ENCODE measurements around the gene PARP4. TPM values are rescaled to one million over a fixed set of nuclear protein-coding genes. Genes with fewer than 3 reads are reported as not detected.
"Not testable (repeated sequence)": the region's sequence is repeated elsewhere in the genome, so short reads cannot be mapped to it uniquely, and the experiment has no call there.

PARP4 gene
- total and polyA plus RNA-seq, 2 donors (not counting 3 experiments of a cell fraction or from before 2014, with no cell fraction given), result 37.1 to 71.7 TPM

- no TSS peak for BruUV-seq (replicated peaks)
- Histone ChIP-seq H3K36me3 (ENCODE audit: control insufficient read depth in 2 of 2, extremely low read depth in 1 of 2, insufficient read depth in 2 of 2, low read length in 2 of 2) (peaks cover 9 to 14% of the 10 kb centered on the region in 2 experiments), H3K79me2 (ENCODE audit: control insufficient read depth, insufficient read depth, low read length) (peaks cover 29% of the 10 kb centered on the region), H3K27me3 (ENCODE audit: control insufficient read depth in 2 of 2, insufficient read depth in 2 of 2, low read length in 2 of 2) (no peaks in the 10 kb centered on the region), H3K4me2 (ENCODE audit: insufficient read depth, low read length) (peak overlapping the region; percentile 38), H3K4me1 (ENCODE audit: control insufficient read depth, extremely low read depth, insufficient read depth, low read length) (peaks cover 27% of the 10 kb centered on the region), H3K4me3 (replicated peaks in 1 of 3; ENCODE audit: insufficient read depth in 1 of 3, low read depth in 1 of 3, low read length in 3 of 3) (no peak overlapping the region), H3K9me3 (replicated peaks; ENCODE audit: control insufficient read depth, insufficient read depth, low read length) (no peaks in the 10 kb centered on the region), H3K9me1 (replicated peaks; ENCODE audit: control insufficient read depth, extremely low read depth, insufficient read depth, low read length) (no peaks in the 10 kb centered on the region), H2AFZ (ENCODE audit: low read depth, low read length) (no peak overlapping the region), H4K20me1 (replicated peaks; ENCODE audit: control insufficient read depth, extremely low read depth, insufficient read depth, low read length) (no peaks in the 10 kb centered on the region), H3K9ac (replicated peaks; ENCODE audit: extremely low read depth, insufficient read depth, low read length) (peak overlapping the region; percentile 18), H3K27ac (ENCODE audit: insufficient read depth, low read depth, low read length) (peak overlapping the region; percentile 52)
- dilution Hi-C loops (cut with MboI; ENCODE audit: extremely low pct_ligation_motif_present, low sequenced_read_pairs) (no loop called here), intact Hi-C loops (cut with micrococcal nuclease) (loop anchor here (1.0 to 5.0 kb wide), 2 partner anchors 11 to 41 kb away; partner anchors contain the start of gene PARP4)
- DNase-seq (ENCODE audit: low read depth, low spot score), result peak; percentile 80
- ChIA-PET CTCF (no interaction called here), POLR2A (no interaction called here)
- TF ChIP-seq MAX (IDR thresholded peaks at IDR 0.05; ENCODE audit: insufficient read depth, insufficient read length), result no peak
- TF ChIP-seq MYC (IDR thresholded peaks at IDR 0.05; ENCODE audit: low read depth, low read length), result no peak
- peak; percentile 55 for TF ChIP-seq FOS (IDR thresholded peaks at IDR 0.05; ENCODE audit: borderline replicate concordance, insufficient read depth, low read length)
- FAIRE-seq, result peak; percentile 77
Measured at GRCh38 chr13:24500977-24501376, 11.6 kb downstream of the PARP4 start.

GRCh38 chr13:24497742-24498141 is 14.8 kb downstream of the PARP4 start:
- no peaks in the 10 kb centered on the region for H3K9me3 ChIP-seq (replicated peaks; ENCODE audit: control insufficient read depth, insufficient read depth, low read length)
- FAIRE-seq, result no peak
- POLR2A ChIA-PET, result no interaction called here
- no peak overlapping the region for H3K4me3 ChIP-seq (replicated peaks in 1 of 3; ENCODE audit: insufficient read depth in 1 of 3, low read depth in 1 of 3, low read length in 3 of 3)
- H3K79me2 ChIP-seq (ENCODE audit: control insufficient read depth, insufficient read depth, low read length), result peaks cover 4% of the 10 kb centered on the region
- dilution Hi-C loops (cut with MboI; ENCODE audit: extremely low pct_ligation_motif_present, low sequenced_read_pairs), result no loop called here
- H4K20me1 ChIP-seq (replicated peaks; ENCODE audit: control insufficient read depth, extremely low read depth, insufficient read depth, low read length), result no peaks in the 10 kb centered on the region
- H3K4me2 ChIP-seq (ENCODE audit: insufficient read depth, low read length), result no peak overlapping the region
- peaks cover 17% of the 10 kb centered on the region for H3K4me1 ChIP-seq (ENCODE audit: control insufficient read depth, extremely low read depth, insufficient read depth, low read length)
- CTCF ChIA-PET, result no interaction called here
- DNase-seq (ENCODE audit: low read depth, low spot score), result no peak
- intact Hi-C loops (cut with micrococcal nuclease), result no loop called here
- no peak overlapping the region for H2AFZ ChIP-seq (ENCODE audit: low read depth, low read length)
- H3K27me3 ChIP-seq (ENCODE audit: control insufficient read depth in 2 of 2, insufficient read depth in 2 of 2, low read length in 2 of 2), result no peaks in the 10 kb centered on the region
- H3K27ac ChIP-seq (ENCODE audit: insufficient read depth, low read depth, low read length), result no peak overlapping the region
- H3K9ac ChIP-seq (replicated peaks; ENCODE audit: extremely low read depth, insufficient read depth, low read length), result no peak overlapping the region
- TF ChIP-seq MYC (IDR thresholded peaks at IDR 0.05; ENCODE audit: low read depth, low read length), result no peak
- no peak for TF ChIP-seq POLR2AphosphoS5 (IDR thresholded peaks at IDR 0.05; ENCODE audit: insufficient read depth, low read depth, low read length)
- no peak for TF ChIP-seq GATA2 (IDR thresholded peaks at IDR 0.05; ENCODE audit: insufficient read depth, insufficient read length, low read depth, low read length)
- TF ChIP-seq JUN (IDR thresholded peaks at IDR 0.05; ENCODE audit: borderline replicate concordance, insufficient read depth, insufficient read length, low read depth), result no peak
- TF ChIP-seq FOS (IDR thresholded peaks at IDR 0.05; ENCODE audit: borderline replicate concordance, insufficient read depth, low read length), result no peak
- peaks cover 15 to 22% of the 10 kb centered on the region in 2 experiments for H3K36me3 ChIP-seq (ENCODE audit: control insufficient read depth in 2 of 2, extremely low read depth in 1 of 2, insufficient read depth in 2 of 2, low read length in 2 of 2)
- no TSS peak for BruUV-seq (replicated peaks)
- no peaks in the 10 kb centered on the region for H3K9me1 ChIP-seq (replicated peaks; ENCODE audit: control insufficient read depth, extremely low read depth, insufficient read depth, low read length)

- peaks cover 22 to 25% of the 10 kb centered on the region in 2 experiments for H3K36me3 ChIP-seq (ENCODE audit: control insufficient read depth in 2 of 2, extremely low read depth in 1 of 2, insufficient read depth in 2 of 2, low read length in 2 of 2)
- dilution Hi-C loops (cut with MboI; ENCODE audit: extremely low pct_ligation_motif_present, low sequenced_read_pairs), result not testable (repeated sequence)
Measured at GRCh38 chr13:24496295-24496694, 16.3 kb downstream of the PARP4 start.

More at GRCh38 chr13:24496295-24496694, 16.3 kb downstream of the PARP4 start:
- H3K9ac ChIP-seq (replicated peaks; ENCODE audit: extremely low read depth, insufficient read depth, low read length); BruUV-seq (replicated peaks); H4K20me1 ChIP-seq (replicated peaks; ENCODE audit: control insufficient read depth, extremely low read depth, insufficient read depth, low read length); CTCF ChIA-PET; H3K27ac ChIP-seq (ENCODE audit: insufficient read depth, low read depth, low read length); FAIRE-seq; H3K9me3 ChIP-seq (replicated peaks; ENCODE audit: control insufficient read depth, insufficient read depth, low read length); H3K4me2 ChIP-seq (ENCODE audit: insufficient read depth, low read length); H3K9me1 ChIP-seq (replicated peaks; ENCODE audit: control insufficient read depth, extremely low read depth, insufficient read depth, low read length); intact Hi-C loops (cut with micrococcal nuclease); H3K27me3 ChIP-seq (ENCODE audit: control insufficient read depth in 2 of 2, insufficient read depth in 2 of 2, low read length in 2 of 2); H3K4me3 ChIP-seq (replicated peaks in 1 of 3; ENCODE audit: insufficient read depth in 1 of 3, low read depth in 1 of 3, low read length in 3 of 3); H3K79me2 ChIP-seq (ENCODE audit: control insufficient read depth, insufficient read depth, low read length); DNase-seq (ENCODE audit: low read depth, low spot score); POLR2A ChIA-PET; H2AFZ ChIP-seq (ENCODE audit: low read depth, low read length): not testable (repeated sequence)
- H3K4me1 ChIP-seq (ENCODE audit: control insufficient read depth, extremely low read depth, insufficient read depth, low read length), result peaks cover 11% of the 10 kb centered on the region

All from endothelial cell of umbilical vein (primary cell).